GM19397 (cell line): ENCODE results near the gene SRP68.
"Not testable (repeated sequence)": the region's sequence is repeated elsewhere in the genome, so short reads cannot be mapped to it uniquely, and the experiment has no call there.

Source experiments
- ATAC-seq: cut with Tn5 transposase; IDR thresholded peaks from one replicate; pipeline ENCODE4 v1.9.1; 2021; ENCODE audit warnings: mild to moderate bottlenecking, moderate library complexity; ENCODE audit not compliant: unreplicated experiment

SRP68 gene

GRCh38 chr17:76077584-76078110, 5.3 kb upstream of the SRP68 start:
- ATAC-seq = no peak

DNA sequence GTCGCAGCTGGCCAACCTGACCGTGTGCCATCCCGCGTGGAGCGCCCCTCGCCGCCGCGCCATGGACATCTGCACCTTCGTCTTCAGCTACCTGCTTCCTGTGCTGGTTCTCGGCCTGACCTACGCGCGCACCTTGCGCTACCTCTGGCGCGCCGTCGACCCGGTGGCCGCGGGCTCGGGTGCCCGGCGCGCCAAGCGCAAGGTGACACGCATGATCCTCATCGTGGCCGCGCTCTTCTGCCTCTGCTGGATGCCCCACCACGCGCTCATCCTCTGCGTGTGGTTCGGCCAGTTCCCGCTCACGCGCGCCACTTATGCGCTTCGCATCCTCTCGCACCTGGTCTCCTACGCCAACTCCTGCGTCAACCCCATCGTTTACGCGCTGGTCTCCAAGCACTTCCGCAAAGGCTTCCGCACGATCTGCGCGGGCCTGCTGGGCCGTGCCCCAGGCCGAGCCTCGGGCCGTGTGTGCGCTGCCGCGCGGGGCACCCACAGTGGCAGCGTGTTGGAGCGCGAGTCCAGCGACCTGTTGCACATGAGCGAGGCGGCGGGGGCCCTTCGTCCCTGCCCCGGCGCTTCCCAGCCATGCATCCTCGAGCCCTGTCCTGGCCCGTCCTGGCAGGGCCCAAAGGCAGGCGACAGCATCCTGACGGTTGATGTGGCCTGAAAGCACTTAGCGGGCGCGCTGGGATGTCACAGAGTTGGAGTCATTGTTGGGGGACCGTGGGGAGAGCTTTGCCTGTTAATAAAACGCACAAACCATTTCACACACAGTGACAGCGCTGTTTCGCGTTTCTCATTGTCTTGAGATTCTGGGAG, 4.7 kb upstream of the SRP68 start:
- ATAC-seq = no peak

GRCh38 chr17:76076146-76076764, 3.9 kb upstream of the SRP68 start:
- no peak for ATAC-seq

- no peak for ATAC-seq
These were observed 3.2 kb upstream of the SRP68 start for GRCh38 chr17:76075364-76076145.

- no peak for ATAC-seq
These were observed 2.4 kb upstream of the SRP68 start, which contains the start of gene GALR2 for GRCh38 chr17:76074390-76075363. TSS of gene GALR2 (plus strand) at chr17:76074781. CDS start at chr17:76074884, 103 bp downstream.

GRCh38 chr17:76071531-76072147, 678 bp downstream of the SRP68 start:
- ATAC-seq = no peak

GRCh38 chr17:76065775-76066174, 6.5 kb downstream of the SRP68 start:
- no peak for ATAC-seq

- ATAC-seq = no peak
These were observed 8.3 kb downstream of the SRP68 start for GRCh38 chr17:76063875-76064546.

- ATAC-seq = not testable (repeated sequence)
These were observed 14.1 kb downstream of the SRP68 start for GRCh38 chr17:76058264-76058663.

- ATAC-seq = no peak
These were observed 15.4 kb downstream of the SRP68 start for GRCh38 chr17:76056882-76057281.

DNA sequence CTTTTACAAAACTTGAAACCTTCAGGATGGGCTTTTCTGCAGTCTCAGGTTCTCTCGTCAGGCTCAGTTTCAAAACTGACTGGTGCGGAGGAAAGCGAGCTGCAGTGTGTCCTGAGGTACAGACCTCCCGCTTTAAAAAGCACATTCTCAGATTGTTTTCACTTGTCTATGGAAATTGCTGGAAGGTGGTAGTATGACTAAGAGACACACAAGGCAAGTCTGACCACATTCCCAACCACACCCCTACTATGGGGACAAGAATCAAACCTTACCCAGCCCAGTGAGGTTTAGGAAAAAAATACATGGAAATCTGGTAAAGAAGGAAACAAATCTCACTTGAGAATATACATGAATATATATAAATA, 18.2 kb downstream of the SRP68 start:
- no peak for ATAC-seq

DNA sequence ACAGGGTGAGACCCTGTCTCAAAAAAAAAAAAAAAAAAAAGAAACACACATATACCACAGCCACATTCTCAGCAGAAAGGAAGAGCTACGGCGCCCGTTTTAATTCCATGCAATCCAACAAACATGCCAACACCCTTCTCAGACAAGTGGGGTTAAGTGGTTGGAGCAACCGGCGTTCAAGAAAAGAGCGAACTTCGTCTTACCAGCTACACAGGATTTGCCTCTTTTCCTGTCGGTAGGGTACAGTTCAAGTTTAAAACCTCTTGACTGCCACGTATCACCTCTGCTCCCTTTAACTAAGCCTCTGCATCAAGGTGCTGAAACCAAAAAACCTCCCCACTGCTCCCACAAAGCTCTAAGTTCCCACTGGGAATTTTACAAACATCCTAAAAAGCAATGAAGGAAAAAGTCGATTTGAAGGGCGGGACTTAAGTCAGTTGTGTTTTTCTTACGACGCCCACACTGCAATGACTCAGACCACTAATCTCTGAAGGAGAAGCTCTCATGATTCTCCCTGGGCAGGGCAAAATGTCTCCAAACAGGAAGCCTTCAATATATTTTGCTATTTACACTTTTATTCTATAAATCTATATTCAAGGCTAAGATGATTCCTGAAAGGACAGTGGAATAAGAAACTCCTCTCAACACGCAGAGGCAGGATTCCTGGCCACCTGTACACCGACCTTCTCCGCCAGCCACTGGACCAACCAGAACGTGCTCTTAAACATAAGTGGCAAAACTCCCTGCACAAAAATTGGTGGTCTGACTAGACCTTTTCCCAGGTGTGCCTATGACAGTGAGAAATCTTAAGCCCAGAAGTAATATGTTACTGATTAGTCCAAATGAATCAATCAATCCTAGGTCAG, 18.8 kb downstream of the SRP68 start:
- ATAC-seq = no peak

DNA sequence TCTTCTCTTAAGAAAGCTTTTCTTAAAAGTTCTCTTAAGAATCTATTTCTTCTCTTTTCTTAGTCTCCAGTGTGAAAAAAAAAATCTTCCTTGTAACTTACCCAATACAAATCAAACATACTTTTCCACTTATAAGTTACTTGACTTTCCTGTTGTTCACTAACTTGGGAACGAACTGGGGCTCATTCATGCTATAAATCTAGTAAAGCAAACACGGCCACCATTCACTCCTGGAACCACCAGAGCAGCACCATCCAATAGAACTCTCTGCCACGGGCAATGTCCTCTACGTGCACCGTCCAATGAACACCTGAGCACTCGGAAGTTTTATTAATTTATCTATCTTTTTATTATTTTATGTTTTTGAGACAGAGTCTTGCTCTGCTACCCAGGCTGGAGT, 20.8 kb downstream of the SRP68 start:
- ATAC-seq = no peak

- no peak for ATAC-seq
These were observed 21.5 kb downstream of the SRP68 start for GRCh38 chr17:76050538-76051467.

GRCh38 chr17:76049836-76050537, 22.3 kb downstream of the SRP68 start:
- no peak for ATAC-seq

DNA sequence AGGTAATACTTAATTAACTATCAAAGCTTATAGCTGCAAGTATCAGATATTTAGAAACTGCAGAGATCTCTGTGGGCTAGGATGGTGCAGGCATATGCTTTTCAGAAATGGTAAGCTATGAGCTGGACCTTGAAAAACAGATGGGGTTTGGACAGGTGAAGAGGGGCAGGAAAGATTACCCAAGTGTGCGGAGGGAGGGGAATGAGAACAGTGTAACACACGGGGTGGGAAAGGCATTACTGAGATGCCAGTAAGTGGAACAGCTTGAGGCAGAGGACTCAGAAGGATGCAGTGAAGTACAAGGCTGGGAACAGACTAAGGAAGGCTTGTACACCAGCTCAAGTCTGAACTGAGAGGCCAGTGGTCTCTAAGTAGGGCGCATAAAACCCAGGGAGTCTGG, 23.1 kb downstream of the SRP68 start:
- ATAC-seq = no peak

- no peak for ATAC-seq
These were observed 23.6 kb downstream of the SRP68 start for GRCh38 chr17:76048711-76049110.
